HUES64 (cell line): ENCODE results near the gene GPRC6A. TPM values are rescaled to one million over a fixed set of nuclear protein-coding genes. Genes with fewer than 3 reads are reported as not detected.

ENCODE experiments used
- H3K27ac ChIP-seq: 2 replicates; pipeline ENCODE4 v1.7.0; 2013; ENCODE audit warnings: low read depth, low read length, inconsistent platforms
- H3K27me3 ChIP-seq: 2 replicates; pipeline ENCODE4 v1.6.1; 2013; ENCODE audit warnings: mild to moderate bottlenecking, low read length; ENCODE audit not compliant: insufficient read depth
- H3K36me3 ChIP-seq: 2 replicates; pipeline ENCODE4 v1.6.1; 2013; ENCODE audit warnings: mild to moderate bottlenecking, low read length; ENCODE audit not compliant: insufficient read depth
- H3K4me1 ChIP-seq: 2 replicates; pipeline ENCODE4 v1.6.1; 2013; ENCODE audit warnings: mild to moderate bottlenecking, low read length, moderate library complexity; ENCODE audit not compliant: insufficient read depth
- H3K4me3 ChIP-seq: 2 replicates; pipeline ENCODE4 v1.5.1; 2013; ENCODE audit warnings: mild to moderate bottlenecking, low read length, moderate library complexity
- H3K9ac ChIP-seq: 2 replicates; pipeline ENCODE4 v1.6.1; 2013; ENCODE audit warnings: mild to moderate bottlenecking, low read depth, low read length
- H3K9me3 ChIP-seq: 2 replicates; pipeline ENCODE4 v1.6.1; 2013; ENCODE audit warnings: low read depth, low read length; ENCODE audit not compliant: insufficient read depth
- WGBS: fragments of 150-250, 120-280 bp; methylation state at CpG from one replicate; pipeline ENCODE4 v1.1.7; 2013; ENCODE audit warnings: missing lambda C conversion rate; 5-methylcytosine and 5-hydroxymethylcytosine counted together
- polyA plus RNA-seq, 2 experiments: library from polyadenylated mRNA; stranded (reverse); fragments of 50-300 nt; gene quantifications; one replicate each; pipeline ENCODE4 v1.2.3, GENCODE V29; 2013

The GPRC6A gene
- 0.15 TPM for polyA plus RNA-seq (2013, experiment 1 of 2)
- polyA plus RNA-seq (2013, experiment 2 of 2), result not detected

GRCh38 chr6:116828983-116829382 is at the start of gene GPRC6A:
Gene GPRC6A (minus strand): TSS chr6:116829083. CDS start chr6:116829013, 70 bp downstream.
- Histone ChIP-seq H3K9ac (no peak within 1 kb of the TSS), H3K4me1 (peaks cover 20% of the 10 kb centered on the region), H3K9me3 (0 out of 2 replicates have a peak, but pooled peaks cover 3% of the 10 kb centered on the region), H3K36me3 (no peaks in the 10 kb centered on the region), H3K27me3 (no peaks in the 10 kb centered on the region), H3K4me3 (no peak within 1 kb of the TSS; the same call in 1 of the 2 replicates), H3K27ac (peak within 1 kb of the TSS; percentile 38; the same call in 1 of the 2 replicates)
- WGBS, result 68% methylated on average over 2 of the region's 2 CpGs

GRCh38 chr6:116877743-116878142 is 48.9 kb upstream of the GPRC6A start:
- 3% methylated on average over 10 of the region's 10 CpGs for WGBS
- H3K27me3 ChIP-seq, result peaks cover 71% of the 10 kb centered on the region
- peak overlapping the region; percentile 74 for H3K4me3 ChIP-seq

GRCh38 chr6:116876635-116877611 is 48.0 kb upstream of the GPRC6A start, which contains the start of gene RFX6:
Gene RFX6 (plus strand): TSS chr6:116877242. CDS start chr6:116877276, 34 bp downstream.
- no peak within 1 kb of the TSS for H3K27ac ChIP-seq
- H3K9me3 ChIP-seq, result peaks cover 7% of the 10 kb centered on the region; the same call in 1 of the 2 replicates
- WGBS, result under 1% methylated on average over 73 of the region's 73 CpGs
- H3K4me3 ChIP-seq, result peak within 1 kb of the TSS; percentile 74
- no peak within 1 kb of the TSS for H3K9ac ChIP-seq
- peaks cover 5% of the 10 kb centered on the region; the same call in 1 of the 2 replicates for H3K4me1 ChIP-seq
- H3K27me3 ChIP-seq, result peaks cover 71% of the 10 kb centered on the region
- H3K36me3 ChIP-seq, result no peaks in the 10 kb centered on the region

More at GRCh38 chr6:116877743-116878142, 48.9 kb upstream of the GPRC6A start:
- no peak overlapping the region for H3K27ac ChIP-seq
- no peak overlapping the region for H3K9ac ChIP-seq
- peaks cover 5% of the 10 kb centered on the region; the same call in 1 of the 2 replicates for H3K4me1 ChIP-seq
- no peaks in the 10 kb centered on the region for H3K36me3 ChIP-seq
- peaks cover 4% of the 10 kb centered on the region; the same call in 1 of the 2 replicates for H3K9me3 ChIP-seq

- Histone ChIP-seq H3K9me3 (peaks cover 7% of the 10 kb centered on the region; the same call in 1 of the 2 replicates), H3K36me3 (no peaks in the 10 kb centered on the region), H3K9ac (no peak overlapping the region), H3K27me3 (peaks cover 71% of the 10 kb centered on the region), H3K27ac (no peak overlapping the region), H3K4me3 (peak overlapping the region; percentile 74), H3K4me1 (peaks cover 5% of the 10 kb centered on the region; the same call in 1 of the 2 replicates)
- 41% methylated on average over 8 of the region's 8 CpGs for WGBS
Measured at GRCh38 chr6:116876107-116876506, 47.2 kb upstream of the GPRC6A start.

GRCh38 chr6:116872771-116873170 is 43.9 kb upstream of the GPRC6A start:
- no peak overlapping the region for H3K4me3 ChIP-seq
- peaks cover 5% of the 10 kb centered on the region; the same call in 1 of the 2 replicates for H3K4me1 ChIP-seq
- no peak overlapping the region for H3K27ac ChIP-seq
- no peaks in the 10 kb centered on the region for H3K36me3 ChIP-seq
- H3K27me3 ChIP-seq, result peaks cover 41% of the 10 kb centered on the region
- peaks cover 7% of the 10 kb centered on the region; the same call in 1 of the 2 replicates for H3K9me3 ChIP-seq
- H3K9ac ChIP-seq, result no peak overlapping the region
- WGBS, result 91% methylated on average over 3 of the region's 4 CpGs

- Histone ChIP-seq H3K27me3 (no peaks in the 10 kb centered on the region), H3K36me3 (no peaks in the 10 kb centered on the region), H3K4me3 (no peak overlapping the region), H3K27ac (no peak overlapping the region), H3K9ac (no peak overlapping the region), H3K9me3 (no peaks in the 10 kb centered on the region), H3K4me1 (peaks cover 8% of the 10 kb centered on the region; the same call in 1 of the 2 replicates)
- 94% methylated on average over 3 of the region's 3 CpGs for WGBS
Measured at GRCh38 chr6:116866281-116866871, 37.5 kb upstream of the GPRC6A start.

GRCh38 chr6:116859264-116859663 is 30.4 kb upstream of the GPRC6A start:
- Histone ChIP-seq H3K36me3 (no peaks in the 10 kb centered on the region), H3K9me3 (peaks cover 34% of the 10 kb centered on the region), H3K9ac (no peak overlapping the region), H3K27ac (no peak overlapping the region), H3K4me1 (no peaks in the 10 kb centered on the region), H3K4me3 (no peak overlapping the region), H3K27me3 (no peaks in the 10 kb centered on the region)

- no peaks in the 10 kb centered on the region for H3K27me3 ChIP-seq
Measured at GRCh38 chr6:116858060-116858459, 29.2 kb upstream of the GPRC6A start.

GRCh38 chr6:116847227-116847626 is 18.3 kb upstream of the GPRC6A start:
- WGBS, result 53% methylated on average over 1 of the region's 1 CpG
- H3K4me3 ChIP-seq, result no peak overlapping the region
- H3K27me3 ChIP-seq, result no peaks in the 10 kb centered on the region
- no peak overlapping the region for H3K9ac ChIP-seq
- no peak overlapping the region for H3K27ac ChIP-seq
- H3K36me3 ChIP-seq, result no peaks in the 10 kb centered on the region
- no peaks in the 10 kb centered on the region for H3K9me3 ChIP-seq
- no peaks in the 10 kb centered on the region for H3K4me1 ChIP-seq

More at GRCh38 chr6:116858060-116858459, 29.2 kb upstream of the GPRC6A start:
- H3K9me3 ChIP-seq, result peaks cover 34% of the 10 kb centered on the region
- no peaks in the 10 kb centered on the region for H3K4me1 ChIP-seq
- no peak overlapping the region for H3K4me3 ChIP-seq
- H3K9ac ChIP-seq, result no peak overlapping the region
- no peaks in the 10 kb centered on the region for H3K36me3 ChIP-seq
- no peak overlapping the region for H3K27ac ChIP-seq

GRCh38 chr6:116842459-116842858 is 13.6 kb upstream of the GPRC6A start:
- H3K4me1 ChIP-seq, result no peaks in the 10 kb centered on the region
- no peak overlapping the region for H3K9ac ChIP-seq
- H3K27ac ChIP-seq, result no peak overlapping the region
- H3K4me3 ChIP-seq, result no peak overlapping the region
- no CpG with 5 or more reads among the region's 1 CpG for WGBS
- H3K36me3 ChIP-seq, result no peaks in the 10 kb centered on the region
- H3K9me3 ChIP-seq, result no peaks in the 10 kb centered on the region
- H3K27me3 ChIP-seq, result no peaks in the 10 kb centered on the region

- Histone ChIP-seq H3K4me3 (no peak overlapping the region), H3K36me3 (no peaks in the 10 kb centered on the region), H3K9me3 (no peaks in the 10 kb centered on the region), H3K27ac (no peak overlapping the region), H3K4me1 (no peaks in the 10 kb centered on the region), H3K27me3 (no peaks in the 10 kb centered on the region), H3K9ac (no peak overlapping the region)
- WGBS, result 78% methylated on average over 2 of the region's 2 CpGs
Measured at GRCh38 chr6:116840091-116840490, 11.2 kb upstream of the GPRC6A start.
